Measurements from ENCODE around the gene TMEM131.

TMEM131 gene

DNA sequence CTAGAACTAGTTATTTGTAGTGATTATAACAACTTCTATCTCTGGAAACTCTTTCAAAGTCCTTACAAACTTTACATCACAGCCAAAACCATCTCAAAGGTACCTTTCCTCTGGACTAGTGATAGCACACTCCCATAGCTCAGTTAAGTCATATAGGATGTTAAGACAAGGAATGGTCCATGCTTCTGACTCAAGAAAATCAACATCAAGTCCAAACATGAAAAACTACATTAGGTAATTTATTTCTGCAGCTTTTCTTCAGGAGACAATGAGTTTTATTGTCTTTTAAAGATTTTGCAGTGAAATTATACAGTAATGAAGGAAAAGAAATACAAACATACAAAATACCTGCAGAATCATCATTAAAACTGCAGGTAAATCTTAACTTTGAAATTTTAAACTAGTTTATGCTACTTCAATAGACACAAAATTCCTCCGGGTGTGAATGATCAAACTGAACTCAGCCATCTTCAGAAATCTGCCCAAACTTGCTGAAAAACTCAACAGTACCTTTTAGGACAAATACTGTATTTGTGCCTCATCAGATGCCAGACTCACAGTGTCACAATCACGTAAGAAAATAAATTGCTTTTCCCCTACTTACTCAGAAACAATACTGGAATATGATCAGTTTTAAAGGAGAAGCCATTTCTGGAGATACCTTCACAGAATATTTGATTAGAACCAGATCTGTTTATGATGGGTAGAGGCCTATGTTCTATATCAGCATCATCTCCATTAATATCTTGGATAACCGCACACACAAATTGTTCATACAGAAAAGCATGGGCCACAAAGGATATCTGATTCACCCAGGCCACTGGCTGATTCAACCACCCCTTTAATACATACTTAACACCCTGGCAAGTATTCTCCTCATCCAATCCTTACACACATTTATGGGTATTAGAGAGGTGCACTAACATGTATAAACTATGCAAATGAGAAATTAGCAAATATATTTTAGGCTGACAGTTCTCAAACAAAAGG is 2.6 kb downstream of the TMEM131 start:
- DNase-seq (ENCODE audit: low spot score): peak; percentile 35

GRCh38 chr2:97991081-97991856 is 4.5 kb downstream of the TMEM131 start:
- no peak for DNase-seq (ENCODE audit: low spot score)

DNA sequence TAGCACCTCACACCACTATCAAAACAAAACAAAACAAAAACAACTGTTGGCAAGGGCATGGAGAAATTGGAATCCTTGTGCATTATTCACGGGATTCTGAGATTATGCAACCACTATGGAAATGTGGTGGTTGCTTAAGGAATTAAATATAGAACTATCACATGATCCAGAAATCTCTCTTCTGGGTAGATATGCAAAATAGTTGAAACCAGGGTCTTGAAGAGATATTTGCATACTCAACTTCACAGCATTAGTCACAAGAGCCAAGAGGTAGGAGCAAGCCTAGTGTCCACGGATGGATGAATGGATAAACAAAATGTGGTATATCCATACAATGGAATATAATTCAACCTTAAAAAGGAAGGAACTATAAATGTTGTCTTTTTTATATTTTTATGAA is 7.0 kb downstream of the TMEM131 start:
- DNase-seq (ENCODE audit: low spot score): no peak

GRCh38 chr2:97985998-97986397 is 9.8 kb downstream of the TMEM131 start:
- no peak for DNase-seq (ENCODE audit: low spot score)

GRCh38 chr2:97983698-97984097 is 12.1 kb downstream of the TMEM131 start:
- DNase-seq (ENCODE audit: low spot score): no peak

GRCh38 chr2:97983134-97983533 is 12.6 kb downstream of the TMEM131 start:
- no peak for DNase-seq (ENCODE audit: low spot score)

DNA sequence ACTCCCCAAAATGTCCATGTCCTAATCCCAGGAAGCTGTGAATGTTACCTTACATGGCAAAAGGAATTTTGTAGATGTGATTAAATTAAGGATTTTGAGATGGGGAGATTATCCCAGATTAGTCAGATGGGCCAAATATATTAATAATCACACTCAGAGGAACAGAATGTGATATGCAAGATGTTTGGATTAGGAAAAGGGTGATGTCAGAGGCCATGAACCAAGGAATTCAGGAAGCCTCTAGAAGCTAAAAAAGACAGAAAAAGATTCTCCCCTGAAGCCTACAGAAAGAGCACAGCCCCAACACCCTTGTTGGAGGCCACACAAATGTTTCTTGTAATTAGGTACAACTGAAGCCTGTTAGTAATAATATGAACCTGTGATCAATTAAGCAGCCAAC is 13.1 kb downstream of the TMEM131 start:
- no peak for DNase-seq (ENCODE audit: low spot score)

GRCh38 chr2:97981961-97982360 is 13.8 kb downstream of the TMEM131 start:
- no peak for DNase-seq (ENCODE audit: low spot score)

GRCh38 chr2:97979904-97980303 is 15.8 kb downstream of the TMEM131 start:
- no peak for DNase-seq (ENCODE audit: low spot score)

- no peak for DNase-seq (ENCODE audit: low spot score)
Measured at GRCh38 chr2:97974471-97974870, 21.3 kb downstream of the TMEM131 start.

GRCh38 chr2:97970293-97971060 is 25.3 kb downstream of the TMEM131 start:
- no peak for DNase-seq (ENCODE audit: low spot score)

- DNase-seq (ENCODE audit: low spot score): no peak
Measured at GRCh38 chr2:97969081-97970067, 26.4 kb downstream of the TMEM131 start.

DNA sequence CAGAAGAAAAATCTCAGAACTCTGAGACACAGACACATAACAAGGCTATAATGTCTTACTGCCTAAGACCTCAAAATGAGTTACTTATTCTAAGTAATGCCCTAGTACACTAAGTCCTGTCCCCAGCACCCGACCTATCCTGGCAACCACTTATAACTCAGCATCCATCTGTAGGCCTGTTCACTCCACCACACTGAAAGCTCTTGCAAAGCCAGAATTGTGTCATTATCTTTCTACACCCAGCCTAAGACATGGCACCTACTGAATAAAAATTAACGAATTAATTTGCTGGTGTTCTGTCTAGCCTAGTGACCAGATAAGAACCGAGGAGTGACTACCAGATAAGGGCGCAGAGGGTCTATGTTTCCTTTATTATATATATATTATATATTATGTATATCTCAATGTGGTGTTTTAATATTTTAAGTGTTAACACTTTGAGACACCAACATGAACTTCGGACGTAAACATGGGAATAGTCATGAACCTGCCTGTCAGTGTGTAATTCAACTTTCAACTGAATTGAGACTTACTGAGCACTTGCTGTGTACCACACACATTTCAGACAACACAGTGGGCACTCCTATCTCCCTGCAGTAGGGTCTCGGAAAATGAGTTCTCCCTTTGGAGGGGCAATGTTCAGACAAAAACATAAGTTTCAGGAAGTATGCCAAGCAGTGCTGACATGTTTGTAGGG is 27.7 kb downstream of the TMEM131 start:
- no peak for DNase-seq (ENCODE audit: low spot score)

DNA sequence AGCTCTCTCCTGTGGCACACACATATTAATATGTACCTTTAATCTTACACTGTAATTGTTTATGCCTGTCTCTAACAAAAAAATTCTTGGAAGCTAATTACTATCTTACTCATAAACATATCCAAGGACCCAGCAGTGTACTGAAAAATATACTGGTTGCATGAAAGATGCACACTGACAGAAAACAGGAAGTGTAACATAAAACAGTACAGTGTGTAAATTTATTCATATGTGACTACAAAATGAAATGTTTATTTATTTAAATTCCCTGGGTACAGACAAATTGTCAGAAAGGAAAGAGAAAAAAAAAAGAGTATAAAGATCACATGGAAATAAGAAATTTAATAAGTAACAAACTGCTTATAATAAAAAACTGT is 28.5 kb downstream of the TMEM131 start:
- DNase-seq (ENCODE audit: low spot score): no peak

DNA sequence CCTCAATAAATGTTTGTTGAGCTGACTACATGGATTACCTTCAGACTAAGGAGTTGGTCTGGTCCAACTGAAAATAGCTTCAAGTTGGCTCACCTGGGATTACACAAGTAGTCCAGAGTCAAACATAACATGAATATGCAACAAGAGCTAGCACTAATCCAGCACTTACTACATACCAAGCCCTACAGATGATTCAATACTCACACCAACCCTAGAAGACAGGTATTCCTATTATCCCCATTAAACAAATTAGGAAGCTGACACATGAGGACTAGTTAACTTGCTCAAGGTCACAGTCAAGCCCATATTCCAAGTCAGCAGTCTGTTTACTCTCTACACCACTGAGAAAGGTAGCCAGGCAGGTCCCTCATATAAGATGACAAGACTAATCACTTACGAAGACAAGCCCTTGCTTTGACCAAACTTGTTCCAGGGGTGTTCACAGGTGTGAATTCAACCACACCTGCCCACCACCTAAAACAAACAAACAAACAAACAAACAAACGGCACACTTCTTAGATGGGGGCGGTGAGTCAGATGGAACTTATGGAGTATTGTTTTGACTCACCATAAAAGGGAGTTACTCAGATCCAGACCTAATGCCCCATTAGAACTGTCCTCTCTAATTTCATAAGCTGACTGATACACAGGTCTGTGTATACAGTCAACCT is 29.1 kb downstream of the TMEM131 start:
- peak; percentile 17 for DNase-seq (ENCODE audit: low spot score)

DNA sequence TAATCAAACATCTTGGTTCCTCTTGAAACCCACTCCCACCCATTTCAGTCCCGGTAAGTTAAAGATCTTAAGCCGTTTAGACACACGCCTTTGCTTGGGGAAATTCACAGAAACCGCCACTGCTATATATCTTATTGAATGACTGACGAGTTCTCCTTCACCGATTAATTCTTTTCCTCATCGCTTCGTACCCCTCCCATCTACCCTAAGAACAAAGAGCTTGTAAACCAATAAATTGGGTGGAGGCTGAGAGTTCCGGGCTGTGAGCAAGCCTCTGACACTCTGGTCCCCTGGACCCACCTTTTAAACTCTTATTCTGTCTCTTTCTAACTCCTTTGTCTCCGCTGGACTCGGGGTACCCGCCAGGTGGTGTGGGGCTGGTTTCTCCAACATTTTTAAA is 30.6 kb downstream of the TMEM131 start:
- no peak for DNase-seq (ENCODE audit: low spot score)

- peak; percentile 35 for DNase-seq (ENCODE audit: low spot score)
Measured at GRCh38 chr2:97963880-97964279, 31.9 kb downstream of the TMEM131 start.

DNA sequence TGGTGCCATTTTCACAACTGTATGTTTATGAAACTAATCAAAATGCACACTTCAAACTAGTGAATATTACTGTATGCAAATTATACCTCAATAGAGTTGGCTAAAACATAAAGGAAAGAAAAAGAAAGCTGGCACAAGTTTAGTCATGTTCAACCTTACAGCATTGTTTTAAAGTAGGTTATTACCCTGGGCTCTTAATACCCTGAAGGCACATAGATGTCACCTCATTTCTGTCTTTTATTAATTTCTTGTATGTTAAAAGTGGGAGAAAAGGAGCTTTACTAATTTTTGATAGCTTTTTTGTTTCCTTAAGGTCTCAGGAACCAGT is 32.7 kb downstream of the TMEM131 start:
- DNase-seq (ENCODE audit: low spot score): no peak

- no peak for DNase-seq (ENCODE audit: low spot score)
Measured at GRCh38 chr2:97961534-97961933, 34.2 kb downstream of the TMEM131 start.

- no peak for DNase-seq (ENCODE audit: low spot score)
Measured at GRCh38 chr2:97958184-97958583, 37.6 kb downstream of the TMEM131 start.
